SK-N-MC (cell line): ENCODE measurements around the gene SAMHD1.
"Not testable (repeated sequence)": the region's sequence is repeated elsewhere in the genome, so short reads cannot be mapped to it uniquely, and the experiment has no call there.

Experiments
- DNase-seq: peaks from one replicate; pipeline ENCODE4 v3.0.0-alpha.2; 2011; ENCODE audit warnings: low read depth, low spot score
- H3K27ac ChIP-seq: fragments of 200-600 bp; sonication (generic); 2 replicates; pipeline ENCODE4 v1.5.1; 2016; ENCODE audit warnings: mixed run types
- H3K36me3 ChIP-seq: fragments of 200-600 bp; sonication (generic); 2 replicates; pipeline ENCODE4 v1.6.1; 2017; ENCODE audit warnings: antibody characterized with exemption, low read length, mixed read lengths; ENCODE audit not compliant: insufficient read depth
- H3K4me3 ChIP-seq: fragments of 200-600 bp; sonication (generic); 2 replicates; pipeline ENCODE4 v1.5.1; 2016
- H3K9ac ChIP-seq: fragments of 200-600 bp; sonication (generic); 2 replicates; pipeline ENCODE4 v1.8.0; 2017; ENCODE audit warnings: mixed run types, mixed read lengths; ENCODE audit not compliant: insufficient read length
- H3K9me3 ChIP-seq: fragments of 200-600 bp; sonication (generic); 2 replicates; pipeline ENCODE4 v1.6.1; 2017; ENCODE audit warnings: low read depth, mild to moderate bottlenecking, antibody characterized with exemption, low read length, moderate library complexity, mixed read lengths
- EZH2 ChIP-seq: fragments of 200-600 bp; sonication (generic); IDR thresholded peaks from one replicate; pipeline ENCODE4 v1.6.1; 2017; ENCODE audit warnings: antibody characterized with exemption
- FOXP2 ChIP-seq: optimal IDR thresholded peaks from 2 replicates; pipeline ENCODE3; 2011; ENCODE audit warnings: mild to moderate bottlenecking, moderate library complexity; ENCODE audit not compliant: insufficient read depth; ENCODE audit errors: extremely low read length, control extremely low read depth
- POLR2AphosphoS5 ChIP-seq: IDR thresholded peaks from 2 replicates; pipeline ENCODE4 v1.6.1; 2012; ENCODE audit warnings: mild to moderate bottlenecking, low read depth, low read length, borderline replicate concordance

The SAMHD1 gene

DNA sequence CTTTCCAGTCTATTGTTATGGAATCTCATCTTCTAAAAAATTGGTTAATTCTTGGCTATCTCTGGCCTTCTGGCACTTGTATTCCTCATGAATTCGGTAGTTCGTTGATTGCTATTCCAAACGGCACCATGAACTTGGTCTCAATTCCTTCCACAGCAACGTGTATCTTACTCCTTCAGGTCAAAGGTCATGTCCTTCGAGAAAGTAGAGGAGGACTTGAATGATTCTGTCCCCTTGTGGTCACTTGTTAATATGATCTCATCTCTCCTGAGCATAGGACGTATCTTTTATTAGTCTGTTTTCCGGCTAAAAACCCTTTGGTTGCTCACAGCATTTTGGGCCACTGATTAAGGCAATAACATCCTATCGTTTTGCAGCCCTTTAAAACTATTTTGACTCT lies 66.2 kb downstream of the SAMHD1 start:
- no peak overlapping the region for H3K27ac ChIP-seq
- no peak overlapping the region for H3K9ac ChIP-seq
- H3K4me3 ChIP-seq, result no peak overlapping the region
- no peaks in the 10 kb centered on the region for H3K9me3 ChIP-seq
- no peak for TF ChIP-seq EZH2
- no peak for TF ChIP-seq FOXP2
- TF ChIP-seq POLR2AphosphoS5, result no peak
- DNase-seq, result no peak
- H3K36me3 ChIP-seq, result no peaks in the 10 kb centered on the region

DNA sequence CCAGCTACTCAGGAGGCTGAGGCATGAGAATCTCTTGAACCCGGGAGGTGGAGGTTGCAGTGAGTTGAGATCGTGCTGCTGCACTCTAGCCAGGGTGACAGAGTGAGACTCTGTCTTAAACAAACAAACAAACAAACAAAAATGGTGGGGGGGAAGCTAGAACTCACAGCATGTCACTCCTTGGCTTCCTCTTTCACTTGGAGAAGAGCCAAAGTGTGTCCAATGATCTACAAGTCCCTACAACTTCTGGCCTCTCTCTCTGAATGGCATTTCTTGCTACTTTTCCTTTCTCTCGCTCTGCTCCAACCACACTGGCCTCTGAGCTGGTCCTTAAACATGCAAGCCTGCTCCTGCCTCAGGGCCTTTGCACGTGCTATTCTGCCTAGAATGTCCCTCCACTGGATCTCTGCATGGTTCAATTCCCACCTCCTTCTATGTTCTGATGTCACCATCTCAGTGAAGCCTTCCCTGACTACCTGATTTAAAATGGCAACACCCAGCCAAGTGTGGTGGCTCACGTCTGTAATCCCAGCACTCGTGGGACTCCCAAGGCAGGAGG lies 67.5 kb downstream of the SAMHD1 start:
- H3K36me3 ChIP-seq, result no peaks in the 10 kb centered on the region
- H3K9me3 ChIP-seq, result no peaks in the 10 kb centered on the region
- no peak overlapping the region for H3K9ac ChIP-seq
- H3K4me3 ChIP-seq, result no peak overlapping the region
- TF ChIP-seq EZH2 (no peak), POLR2AphosphoS5 (no peak), FOXP2 (no peak)
- no peak overlapping the region for H3K27ac ChIP-seq
- DNase-seq, result no peak

DNA sequence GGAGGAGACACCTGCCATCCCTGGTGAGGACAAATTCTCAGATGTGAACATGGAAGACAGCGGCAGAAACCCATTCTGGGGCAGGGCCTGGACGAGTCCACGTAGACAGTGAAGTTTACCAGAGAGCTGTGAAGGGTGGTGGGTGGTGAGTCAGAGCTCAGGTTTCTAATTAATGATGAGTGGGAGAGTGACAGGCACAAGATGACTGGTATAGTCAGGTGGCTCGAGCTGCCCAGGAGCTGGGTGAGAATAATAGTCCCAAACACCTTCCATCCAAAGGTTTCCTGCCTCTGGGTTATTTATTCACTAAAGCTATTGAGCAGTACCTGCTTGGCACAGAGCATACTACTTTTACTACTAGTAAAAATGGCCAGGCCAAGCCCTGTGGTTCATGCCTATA lies 69.6 kb downstream of the SAMHD1 start:
- no peak for DNase-seq
- no peak overlapping the region for H3K4me3 ChIP-seq
- no peak overlapping the region for H3K9ac ChIP-seq
- H3K9me3 ChIP-seq, result no peaks in the 10 kb centered on the region
- TF ChIP-seq EZH2 (no peak), POLR2AphosphoS5 (no peak), FOXP2 (no peak)
- H3K36me3 ChIP-seq, result no peaks in the 10 kb centered on the region
- no peak overlapping the region for H3K27ac ChIP-seq

DNA sequence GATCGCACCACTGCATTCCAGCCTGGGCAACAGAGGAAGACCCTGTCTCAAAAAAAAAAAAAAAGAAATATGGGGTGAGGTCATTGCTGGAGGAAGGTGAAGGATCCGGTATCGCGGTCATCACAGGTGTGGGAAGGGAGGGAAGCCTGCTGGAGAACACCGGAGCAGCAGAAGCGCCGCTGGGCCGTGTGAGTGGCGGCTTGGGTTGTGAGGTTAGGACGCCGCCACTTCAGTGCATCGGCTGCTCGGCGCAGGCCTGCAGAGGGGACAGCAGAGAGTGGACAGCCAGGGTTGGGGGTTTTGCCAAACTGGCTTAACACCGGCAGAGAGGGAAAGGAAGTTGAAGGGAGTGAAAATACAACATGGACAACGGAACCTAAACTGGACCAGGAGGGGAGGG lies 70.2 kb downstream of the SAMHD1 start:
- no peaks in the 10 kb centered on the region for H3K36me3 ChIP-seq
- H3K4me3 ChIP-seq, result no peak overlapping the region
- DNase-seq, result no peak
- no peaks in the 10 kb centered on the region for H3K9me3 ChIP-seq
- no peak overlapping the region for H3K9ac ChIP-seq
- H3K27ac ChIP-seq, result no peak overlapping the region
- TF ChIP-seq EZH2 (no peak), POLR2AphosphoS5 (no peak), FOXP2 (no peak)

DNA sequence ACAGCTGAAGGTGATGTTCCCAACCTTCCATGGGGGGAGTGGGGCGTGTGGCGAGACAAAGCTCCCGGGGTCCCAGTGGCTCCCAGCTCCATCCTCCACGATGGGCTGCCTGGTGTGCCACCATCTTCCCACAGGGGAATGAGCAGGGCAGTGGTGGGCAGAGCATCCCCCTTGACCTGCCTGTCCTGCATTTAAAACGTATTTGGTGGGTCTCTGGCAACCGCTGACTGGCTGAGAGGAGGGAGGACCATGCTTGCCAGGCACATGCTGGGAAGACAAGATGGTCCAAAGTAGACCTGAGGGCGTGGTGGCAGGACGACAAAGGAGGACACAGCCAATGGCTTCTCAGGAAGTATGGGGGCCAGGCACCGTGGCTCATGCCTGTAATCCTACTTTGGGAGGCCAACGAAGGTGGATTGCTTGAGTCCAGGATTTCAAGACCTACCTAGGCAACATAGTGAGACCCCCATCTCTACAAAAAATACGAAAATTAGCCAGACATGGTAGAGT lies 70.7 kb downstream of the SAMHD1 start:
- TF ChIP-seq FOXP2, result no peak
- no peak for TF ChIP-seq EZH2
- no peak for TF ChIP-seq POLR2AphosphoS5
- Histone ChIP-seq H3K9ac (no peak overlapping the region), H3K27ac (no peak overlapping the region), H3K9me3 (no peaks in the 10 kb centered on the region), H3K36me3 (no peaks in the 10 kb centered on the region), H3K4me3 (no peak overlapping the region)
- DNase-seq, result no peak

DNA sequence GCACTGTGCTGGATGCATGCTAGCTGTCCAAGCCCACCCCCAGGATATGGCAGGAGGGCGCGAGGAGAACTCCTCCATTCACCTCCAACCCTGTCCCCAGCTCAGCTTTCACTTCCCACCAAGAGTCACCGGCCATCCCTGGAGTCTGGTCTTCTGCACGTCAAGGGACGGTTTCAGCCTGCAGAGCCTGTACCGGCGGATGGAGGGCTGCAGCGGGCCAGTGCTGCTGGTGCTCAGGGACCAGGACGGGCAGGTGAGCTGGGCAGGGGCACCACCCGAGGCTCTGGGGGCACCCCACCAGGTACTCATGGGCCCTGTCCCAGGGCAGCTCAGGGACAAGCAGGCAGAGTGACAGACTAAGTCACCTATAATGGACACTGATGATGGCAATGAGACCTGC lies 72.6 kb downstream of the SAMHD1 start:
- Histone ChIP-seq H3K4me3 (no peak overlapping the region), H3K9ac (no peak overlapping the region), H3K9me3 (no peaks in the 10 kb centered on the region), H3K36me3 (no peaks in the 10 kb centered on the region), H3K27ac (no peak overlapping the region)
- DNase-seq, result no peak
- no peak for TF ChIP-seq POLR2AphosphoS5
- no peak for TF ChIP-seq FOXP2

DNA sequence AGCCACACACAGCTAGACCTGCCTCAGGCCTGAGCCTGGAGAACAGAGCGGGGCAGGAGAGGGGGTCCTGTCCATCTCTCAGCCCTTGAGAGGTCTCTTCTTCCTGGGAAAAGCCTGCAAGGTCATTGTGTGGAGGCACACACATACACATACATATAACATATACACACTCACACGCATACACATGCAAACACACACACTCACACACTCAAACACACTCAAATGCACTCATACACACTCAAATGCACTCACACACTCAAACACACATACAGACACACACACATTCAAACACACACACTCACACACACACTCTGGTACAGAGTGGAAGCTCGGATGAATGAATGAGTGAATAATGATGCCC lies 75.1 kb downstream of the SAMHD1 start:
- H3K9ac ChIP-seq, result no peak overlapping the region
- no peak for DNase-seq
- H3K4me3 ChIP-seq, result no peak overlapping the region
- TF ChIP-seq FOXP2 (no peak), EZH2 (no peak), POLR2AphosphoS5 (no peak)
- H3K9me3 ChIP-seq, result no peaks in the 10 kb centered on the region
- no peaks in the 10 kb centered on the region for H3K36me3 ChIP-seq
- H3K27ac ChIP-seq, result no peak overlapping the region

DNA sequence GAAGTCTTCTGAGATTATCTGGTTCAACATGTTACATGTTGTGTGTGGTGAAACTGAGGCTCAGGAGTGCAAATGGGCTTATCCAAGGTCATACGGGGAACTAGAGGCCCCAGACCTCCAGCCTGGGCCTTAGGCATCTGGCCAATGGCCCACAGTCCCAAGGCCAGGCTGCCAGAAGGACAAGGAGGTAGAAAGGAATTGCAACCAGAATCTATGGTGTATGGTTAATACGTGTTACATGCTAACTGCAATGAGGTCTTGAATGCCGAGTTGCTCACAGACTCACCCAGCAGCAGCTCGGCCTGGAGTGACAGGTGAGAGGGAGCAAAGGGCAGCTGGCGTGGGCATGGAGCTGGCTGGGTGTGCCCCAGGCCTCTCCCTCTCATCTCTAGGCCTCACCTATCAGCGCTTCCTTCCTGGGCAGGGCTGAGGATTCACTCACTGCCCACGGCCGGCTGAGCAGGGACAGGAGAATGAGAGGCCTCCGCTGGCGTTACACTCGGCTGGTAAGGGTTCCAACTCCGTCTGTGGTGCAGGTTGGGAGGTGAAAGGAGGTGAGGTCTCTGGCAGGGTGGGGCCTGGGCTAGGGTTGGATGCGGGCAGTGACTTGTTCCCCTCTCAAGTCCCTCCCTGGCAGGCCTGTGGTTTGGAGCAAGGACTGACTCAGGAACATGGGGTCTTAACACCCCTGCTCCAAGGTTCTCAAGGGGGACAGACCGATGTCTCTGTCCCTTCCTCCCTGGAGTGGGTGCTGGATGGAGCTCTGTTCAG lies 75.6 kb downstream of the SAMHD1 start, which contains the start of gene TLDC2:
TLDC2 (plus strand) TSS at position 437 of the 771 bp plus-strand sequence; CDS start at position 474, 37 bp downstream.
- no peaks in the 10 kb centered on the region for H3K9me3 ChIP-seq
- no peak within 1 kb of the TSS for H3K27ac ChIP-seq
- no peak for DNase-seq
- H3K4me3 ChIP-seq, result no peak within 1 kb of the TSS
- no peak within 1 kb of the TSS for H3K9ac ChIP-seq
- no peak for TF ChIP-seq EZH2
- TF ChIP-seq FOXP2, result no peak
- TF ChIP-seq POLR2AphosphoS5, result no peak
- no peaks in the 10 kb centered on the region for H3K36me3 ChIP-seq

DNA sequence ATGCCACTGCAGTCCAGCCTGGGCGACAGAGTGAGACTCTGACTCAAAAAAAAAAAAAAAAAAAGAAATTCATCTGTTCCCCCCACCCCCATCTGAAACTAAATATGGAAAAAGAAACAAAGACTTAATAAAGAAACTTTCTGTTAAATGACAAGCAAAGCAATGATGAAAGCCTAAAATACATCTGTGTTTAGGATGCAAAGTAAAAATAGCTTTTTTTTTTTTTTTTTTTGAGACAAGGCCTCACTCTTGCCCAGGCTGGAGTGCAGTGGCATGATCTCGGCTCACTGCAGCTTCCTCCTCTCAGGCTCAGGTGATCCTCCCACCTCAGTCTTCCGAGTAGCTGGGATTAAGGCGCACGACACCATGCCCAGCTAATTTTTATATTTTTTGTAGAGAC lies 76.4 kb downstream of the SAMHD1 start:
- H3K36me3 ChIP-seq, DNase-seq, H3K9me3 ChIP-seq, H3K9ac ChIP-seq, H3K4me3 ChIP-seq, H3K27ac ChIP-seq: not testable (repeated sequence)
